MM.1S (cell line): ENCODE measurements around the gene GPX7.

Experiments
- DNase-seq: peaks from one replicate; pipeline ENCODE4 v3.0.0-alpha.2; 2015
- H2AFZ ChIP-seq: fragments of 300-600 bp; sonication (generic); 2 replicates; pipeline ENCODE4 v1.6.0; 2016; ENCODE audit warnings: antibody characterized with exemption, low read length
- H3F3A ChIP-seq: fragments of 300-600 bp; sonication (generic); 2 replicates; pipeline ENCODE4 v1.6.1; 2016; ENCODE audit warnings: mild to moderate bottlenecking, antibody characterized with exemption, low read length, moderate library complexity, mixed read lengths; ENCODE audit not compliant: insufficient read depth
- H3K27ac ChIP-seq: fragments of 300-600 bp; sonication (generic); 2 replicates; pipeline ENCODE4 v1.5.1; 2016; ENCODE audit warnings: mild to moderate bottlenecking, low read length
- H3K27me3 ChIP-seq: fragments of 300-600 bp; sonication (generic); replicated peaks from 2 replicates; pipeline ENCODE4 v1.6.0; 2016; ENCODE audit warnings: low read length; ENCODE audit not compliant: insufficient read depth
- H3K36me3 ChIP-seq: fragments of 300-600 bp; sonication (generic); replicated peaks from 2 replicates; pipeline ENCODE4 v1.6.1; 2016; ENCODE audit warnings: mild to moderate bottlenecking, low read length, mixed read lengths; ENCODE audit not compliant: insufficient read depth
- H3K4me1 ChIP-seq: fragments of 300-600 bp; sonication (generic); 2 replicates; pipeline ENCODE4 v1.6.1; 2016; ENCODE audit warnings: low read length, mixed read lengths
- H3K4me2 ChIP-seq: fragments of 300-600 bp; sonication (generic); 2 replicates; pipeline ENCODE4 v1.6.0; 2016; ENCODE audit warnings: low read depth, low read length
- H3K4me3 ChIP-seq: fragments of 300-600 bp; sonication (generic); 2 replicates; pipeline ENCODE4 v1.5.1; 2016; ENCODE audit warnings: low read length, mixed read lengths
- H3K79me2 ChIP-seq: fragments of 300-600 bp; sonication (generic); 2 replicates; pipeline ENCODE4 v1.6.1; 2016; ENCODE audit warnings: mixed run types, low read length, mixed read lengths
- H3K9ac ChIP-seq: fragments of 300-600 bp; sonication (generic); 2 replicates; pipeline ENCODE4 v1.6.1; 2016; ENCODE audit warnings: low read length, mixed read lengths
- H3K9me2 ChIP-seq: fragments of 300-600 bp; sonication (generic); replicated peaks from 2 replicates; pipeline ENCODE4 v1.6.1; 2016; ENCODE audit warnings: mild to moderate bottlenecking, low read length, mixed read lengths; ENCODE audit not compliant: insufficient read depth
- H3K9me3 ChIP-seq: fragments of 300-600 bp; sonication (generic); replicated peaks from 2 replicates; pipeline ENCODE4 v1.6.1; 2016; ENCODE audit warnings: mild to moderate bottlenecking, low read length, mixed read lengths; ENCODE audit not compliant: insufficient read depth
- H4K20me1 ChIP-seq: fragments of 300-600 bp; sonication (generic); 2 replicates; pipeline ENCODE4 v1.6.1; 2016; ENCODE audit warnings: mild to moderate bottlenecking, low read length, moderate library complexity, mixed read lengths; ENCODE audit not compliant: insufficient read depth
- CTCF ChIP-seq: fragments of 300-600 bp; sonication (generic); IDR thresholded peaks from 2 replicates; pipeline ENCODE4 v1.5.1; 2016; ENCODE audit warnings: antibody characterized with exemption, low read length, mixed read lengths
- EZH2 ChIP-seq: fragments of 300-600 bp; sonication (generic); optimal IDR thresholded peaks from 2 replicates; pipeline ENCODE3; 2017; ENCODE audit warnings: low read depth, mild to moderate bottlenecking, antibody characterized with exemption, low read length, mixed read lengths
- EZH2phosphoT487 ChIP-seq: fragments of 300-600 bp; sonication (generic); IDR thresholded peaks from 2 replicates; pipeline ENCODE4 v1.6.1; 2018; ENCODE audit warnings: antibody characterized with exemption, low read length

The GPX7 gene

DNA sequence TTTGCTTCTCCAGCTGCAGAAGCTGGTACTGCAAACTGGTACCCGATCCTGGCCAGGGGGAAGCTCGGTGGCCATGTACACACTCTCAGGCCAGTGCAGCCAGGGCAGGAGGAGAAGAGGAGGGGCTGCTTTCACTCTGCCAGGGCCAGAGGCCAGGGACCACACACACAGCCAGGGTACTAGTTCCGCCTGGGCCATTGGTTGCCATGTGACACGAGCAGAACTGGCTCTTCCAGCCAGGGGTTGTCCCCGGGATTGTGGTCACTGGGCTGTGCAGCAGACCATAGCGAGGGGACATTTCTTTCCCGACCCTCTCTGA is 27.1 kb downstream of the GPX7 start:
- Histone ChIP-seq H3F3A (no peaks in the 10 kb centered on the region), H3K4me1 (no peaks in the 10 kb centered on the region), H3K4me2 (no peak overlapping the region), H3K9me3 (no peaks in the 10 kb centered on the region), H3K36me3 (no peaks in the 10 kb centered on the region), H3K27ac (no peak overlapping the region), H3K9ac (no peak overlapping the region), H3K4me3 (no peak overlapping the region), H2AFZ (no peak overlapping the region), H3K79me2 (no peaks in the 10 kb centered on the region), H3K27me3 (no peaks in the 10 kb centered on the region), H4K20me1 (no peaks in the 10 kb centered on the region), H3K9me2 (no peaks in the 10 kb centered on the region)
- TF ChIP-seq CTCF (no peak), EZH2 (no peak), EZH2phosphoT487 (no peak)
- DNase-seq: no peak

DNA sequence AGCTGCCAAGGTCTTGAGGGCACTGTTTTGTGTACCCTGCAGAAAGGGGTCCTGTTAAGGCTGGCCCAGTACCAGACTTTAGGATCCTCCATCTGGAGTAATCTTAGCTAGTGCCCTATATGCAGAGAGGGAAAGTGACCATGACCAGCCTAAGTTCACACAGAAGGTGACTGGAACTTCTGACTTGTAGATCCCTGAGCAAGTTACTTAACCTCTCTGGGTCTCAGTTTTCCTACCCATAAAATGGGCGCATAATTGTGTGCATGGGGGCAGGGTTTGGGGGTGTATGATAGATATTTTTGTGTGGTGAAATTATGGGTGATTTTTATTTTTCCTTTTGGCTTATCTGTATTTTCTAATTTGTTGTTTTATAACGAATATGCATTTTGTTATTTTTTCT is 27.5 kb downstream of the GPX7 start:
- H3K4me3 ChIP-seq: no peak overlapping the region
- no peaks in the 10 kb centered on the region for H3F3A ChIP-seq
- H3K9me3 ChIP-seq: no peaks in the 10 kb centered on the region
- no peaks in the 10 kb centered on the region for H3K79me2 ChIP-seq
- no peaks in the 10 kb centered on the region for H3K36me3 ChIP-seq
- H3K27ac ChIP-seq: no peak overlapping the region
- no peak overlapping the region for H3K4me2 ChIP-seq
- TF ChIP-seq EZH2 (no peak), EZH2phosphoT487 (no peak), CTCF (no peak)
- H3K9me2 ChIP-seq: no peaks in the 10 kb centered on the region
- H2AFZ ChIP-seq: no peak overlapping the region
- no peaks in the 10 kb centered on the region for H3K27me3 ChIP-seq
- DNase-seq: no peak
- no peaks in the 10 kb centered on the region for H3K4me1 ChIP-seq
- H3K9ac ChIP-seq: no peak overlapping the region
- no peaks in the 10 kb centered on the region for H4K20me1 ChIP-seq

- Histone ChIP-seq H3K4me3 (no peak overlapping the region), H3K36me3 (no peaks in the 10 kb centered on the region), H3K9me2 (no peaks in the 10 kb centered on the region), H3F3A (peaks cover 7% of the 10 kb centered on the region), H3K27me3 (no peaks in the 10 kb centered on the region), H3K4me1 (peaks cover 16% of the 10 kb centered on the region), H3K4me2 (no peak overlapping the region), H3K27ac (no peak overlapping the region), H2AFZ (no peak overlapping the region), H4K20me1 (no peaks in the 10 kb centered on the region), H3K9ac (no peak overlapping the region), H3K79me2 (no peaks in the 10 kb centered on the region), H3K9me3 (no peaks in the 10 kb centered on the region)
- TF ChIP-seq CTCF (no peak), EZH2phosphoT487 (no peak), EZH2 (no peak)
- DNase-seq: no peak
Measured at GRCh38 chr1:52631759-52632331, 29.7 kb downstream of the GPX7 start.
